Measurements from ENCODE around the gene EMILIN3. TPM values are rescaled to one million over a fixed set of nuclear protein-coding genes. Genes with fewer than 3 reads are reported as not detected.

Gene EMILIN3
- total RNA-seq, 1 donor from 2014 or later = 0.20 TPM

GRCh38 chr20:41367956-41368355, 1.3 kb upstream of the EMILIN3 start:
- Mint-ChIP-seq H3K4me1 (ENCODE audit: low read depth, unreplicated experiment) (no peaks in the 10 kb centered on the region), H3K9me3 (ENCODE audit: unreplicated experiment) (peaks cover 15% of the 10 kb centered on the region), H3K27me3 (ENCODE audit: low read depth, unreplicated experiment) (peaks cover 40% of the 10 kb centered on the region), H3K27ac (ENCODE audit: unreplicated experiment) (no peak overlapping the region), H3K4me3 (ENCODE audit: unreplicated experiment) (no peak overlapping the region), H3K36me3 (ENCODE audit: low read depth, unreplicated experiment) (peaks cover 4% of the 10 kb centered on the region)
- FAIRE-seq = no peak
- H3K36me3 ChIP-seq (ENCODE audit: insufficient read depth, low read length) = no peaks in the 10 kb centered on the region
- peaks cover 31% of the 10 kb centered on the region for H3K27me3 ChIP-seq (ENCODE audit: insufficient read depth, low read length)
- H3K79me2 ChIP-seq (ENCODE audit: insufficient read depth, low read length) = no peaks in the 10 kb centered on the region
- H3K9ac ChIP-seq (ENCODE audit: low read length) = no peak overlapping the region
- DNase-seq (ENCODE audit: low read depth) = no peak
- H3K27ac ChIP-seq (ENCODE audit: low read depth, low read length) = no peak overlapping the region
- H3K4me3 ChIP-seq (ENCODE audit: insufficient read depth, low read depth, low read length) = no peak overlapping the region
- H3K4me1 ChIP-seq (ENCODE audit: insufficient read depth, low read length) = no peaks in the 10 kb centered on the region
- H4K20me1 ChIP-seq (ENCODE audit: insufficient read depth, low read length) = no peaks in the 10 kb centered on the region
- no peak for TF ChIP-seq CTCF (IDR thresholded peaks at IDR 0.05; ENCODE audit: insufficient read depth, low read depth, low read length)
- no peak for TF ChIP-seq EZH2 (IDR thresholded peaks at IDR 0.05; ENCODE audit: insufficient read depth, low read length)
- H2AFZ ChIP-seq (ENCODE audit: low read depth, low read length) = no peak overlapping the region
- H3K4me2 ChIP-seq (ENCODE audit: low read length) = no peak overlapping the region
- peaks cover 7% of the 10 kb centered on the region for H3K9me3 ChIP-seq (ENCODE audit: insufficient read depth, low read depth, low read length)

GRCh38 chr20:41367393-41367695, 726 bp upstream of the EMILIN3 start:
- no peak overlapping the region for H3K9ac ChIP-seq (ENCODE audit: low read length)
- no peaks in the 10 kb centered on the region for H4K20me1 ChIP-seq (ENCODE audit: insufficient read depth, low read length)
- H3K4me2 ChIP-seq (ENCODE audit: low read length) = peak overlapping the region; percentile 67
- FAIRE-seq (no peak), DNase-seq (ENCODE audit: low read depth) (no peak)
- H3K4me1 ChIP-seq (ENCODE audit: insufficient read depth, low read length) = no peaks in the 10 kb centered on the region
- H3K27ac Mint-ChIP-seq (ENCODE audit: unreplicated experiment) = no peak overlapping the region
- peaks cover 7% of the 10 kb centered on the region for H3K9me3 ChIP-seq (ENCODE audit: insufficient read depth, low read depth, low read length)
- no peaks in the 10 kb centered on the region for H3K4me1 Mint-ChIP-seq (ENCODE audit: low read depth, unreplicated experiment)
- H3K4me3 Mint-ChIP-seq (ENCODE audit: unreplicated experiment) = peak overlapping the region; percentile 75
- H3K4me3 ChIP-seq (ENCODE audit: insufficient read depth, low read depth, low read length) = no peak overlapping the region
- peaks cover 31% of the 10 kb centered on the region for H3K27me3 ChIP-seq (ENCODE audit: insufficient read depth, low read length)
- H3K9me3 Mint-ChIP-seq (ENCODE audit: unreplicated experiment) = peaks cover 10% of the 10 kb centered on the region
- no peaks in the 10 kb centered on the region for H3K36me3 ChIP-seq (ENCODE audit: insufficient read depth, low read length)
- H2AFZ ChIP-seq (ENCODE audit: low read depth, low read length) = no peak overlapping the region
- peaks cover 4% of the 10 kb centered on the region for H3K36me3 Mint-ChIP-seq (ENCODE audit: low read depth, unreplicated experiment)
- TF ChIP-seq EZH2 (IDR thresholded peaks at IDR 0.05; ENCODE audit: insufficient read depth, low read length) (no peak), CTCF (IDR thresholded peaks at IDR 0.05; ENCODE audit: insufficient read depth, low read depth, low read length) (no peak)
- no peak overlapping the region for H3K27ac ChIP-seq (ENCODE audit: low read depth, low read length)
- H3K27me3 Mint-ChIP-seq (ENCODE audit: low read depth, unreplicated experiment) = peaks cover 40% of the 10 kb centered on the region
- H3K79me2 ChIP-seq (ENCODE audit: insufficient read depth, low read length) = no peaks in the 10 kb centered on the region

GRCh38 chr20:41365777-41366545, 657 bp downstream of the EMILIN3 start:
- Mint-ChIP-seq H3K27ac (ENCODE audit: unreplicated experiment) (no peak overlapping the region), H3K4me1 (ENCODE audit: low read depth, unreplicated experiment) (no peaks in the 10 kb centered on the region), H3K9me3 (ENCODE audit: unreplicated experiment) (peaks cover 7% of the 10 kb centered on the region), H3K4me3 (ENCODE audit: unreplicated experiment) (peak overlapping the region; percentile 63), H3K36me3 (ENCODE audit: low read depth, unreplicated experiment) (peaks cover 4% of the 10 kb centered on the region), H3K27me3 (ENCODE audit: low read depth, unreplicated experiment) (peaks cover 40% of the 10 kb centered on the region)
- Histone ChIP-seq H3K9me3 (ENCODE audit: insufficient read depth, low read depth, low read length) (peaks cover 2% of the 10 kb centered on the region), H3K27ac (ENCODE audit: low read depth, low read length) (no peak overlapping the region), H2AFZ (ENCODE audit: low read depth, low read length) (peak overlapping the region; percentile 56), H3K9ac (ENCODE audit: low read length) (no peak overlapping the region), H3K4me1 (ENCODE audit: insufficient read depth, low read length) (no peaks in the 10 kb centered on the region), H3K36me3 (ENCODE audit: insufficient read depth, low read length) (no peaks in the 10 kb centered on the region), H3K27me3 (ENCODE audit: insufficient read depth, low read length) (peaks cover 31% of the 10 kb centered on the region), H3K79me2 (ENCODE audit: insufficient read depth, low read length) (no peaks in the 10 kb centered on the region), H4K20me1 (ENCODE audit: insufficient read depth, low read length) (no peaks in the 10 kb centered on the region), H3K4me3 (ENCODE audit: insufficient read depth, low read depth, low read length) (no peak overlapping the region), H3K4me2 (ENCODE audit: low read length) (peak overlapping the region; percentile 67)
- TF ChIP-seq CTCF (IDR thresholded peaks at IDR 0.05; ENCODE audit: insufficient read depth, low read depth, low read length) = no peak
- peak; percentile 83 for TF ChIP-seq EZH2 (IDR thresholded peaks at IDR 0.05; ENCODE audit: insufficient read depth, low read length)
- DNase-seq (ENCODE audit: low read depth) (no peak), FAIRE-seq (no peak)

Data from astrocyte (in vitro differentiated cells and primary cell).